C1 segment of cervical spinal cord (tissue), 14 donors: ENCODE data around the gene ADCY10.
"Not testable (repeated sequence)": the region's sequence is repeated elsewhere in the genome, so short reads cannot be mapped to it uniquely, and the experiment has no call there.

Source experiments
- DNase-seq, 14 donors: peaks; one replicate each; lab custom pipeline; 2025; lab: John Stamatoyannopoulos, UW

ADCY10 gene

DNA sequence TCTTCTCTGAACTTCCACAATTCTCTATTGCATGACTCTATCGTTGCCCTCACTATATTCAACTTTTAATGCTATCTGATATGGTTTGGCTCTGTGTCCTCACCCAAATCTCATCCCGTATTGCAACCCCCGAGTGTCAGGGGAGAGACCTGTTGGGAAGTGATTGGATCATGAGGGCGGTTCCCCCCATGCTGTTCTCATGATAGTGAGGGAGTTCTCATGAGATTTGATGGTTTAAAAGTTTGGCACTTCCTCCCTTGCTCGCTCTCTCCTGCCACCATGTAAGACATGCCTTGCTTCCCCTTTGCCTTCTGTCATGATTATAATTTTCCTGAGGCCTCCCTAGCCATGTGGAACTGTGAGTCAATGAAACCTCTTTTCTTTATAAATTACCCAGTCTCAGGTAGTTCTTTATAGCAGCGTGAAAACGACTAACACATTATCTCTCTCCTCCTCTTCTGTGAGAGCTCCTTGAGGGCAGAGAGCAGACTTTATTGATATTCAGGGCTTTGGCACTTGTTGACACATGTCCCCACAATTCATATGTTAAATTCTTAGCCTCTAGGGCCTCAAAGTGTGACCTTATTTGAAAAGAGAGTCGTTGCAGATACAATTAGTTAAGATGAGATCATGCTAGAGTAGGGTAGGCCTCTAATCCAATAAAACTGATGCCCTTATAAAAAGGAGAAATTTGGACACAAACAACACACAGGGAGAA lies 52.1 kb downstream of the ADCY10 start:
- DNase-seq = no peak

DNA sequence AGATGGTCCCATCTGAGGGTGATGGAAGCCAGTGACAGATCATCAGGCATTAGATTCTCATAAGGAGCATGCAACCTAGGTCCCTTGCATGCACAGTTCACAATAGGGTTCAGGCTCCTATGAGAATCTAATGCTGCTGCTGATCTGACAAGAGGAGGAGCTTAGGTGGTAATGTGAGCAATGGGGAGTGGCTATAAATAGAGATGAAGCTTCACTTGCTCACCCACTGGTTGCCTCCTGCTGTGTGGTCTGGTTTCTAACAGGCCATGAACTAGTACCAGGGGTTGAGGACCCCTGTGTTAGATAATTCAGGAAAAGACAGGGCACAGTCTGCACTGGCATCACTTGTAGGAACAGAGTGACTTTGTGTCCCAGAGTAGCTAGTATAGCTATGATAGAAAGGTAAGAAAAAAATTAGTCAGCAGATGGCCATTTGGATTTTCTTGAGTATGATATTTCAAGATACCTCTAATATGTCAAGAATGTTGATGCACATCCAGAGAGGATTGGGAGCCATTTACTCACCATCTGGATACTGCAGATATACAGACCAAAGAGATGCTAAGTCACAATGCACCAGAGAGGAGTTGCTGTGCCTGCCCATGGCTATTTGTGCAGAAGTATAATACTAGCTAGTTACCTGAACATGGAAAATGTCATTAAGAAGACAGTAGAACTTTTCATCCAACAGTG lies 53.6 kb downstream of the ADCY10 start:
- no peak for DNase-seq

DNA sequence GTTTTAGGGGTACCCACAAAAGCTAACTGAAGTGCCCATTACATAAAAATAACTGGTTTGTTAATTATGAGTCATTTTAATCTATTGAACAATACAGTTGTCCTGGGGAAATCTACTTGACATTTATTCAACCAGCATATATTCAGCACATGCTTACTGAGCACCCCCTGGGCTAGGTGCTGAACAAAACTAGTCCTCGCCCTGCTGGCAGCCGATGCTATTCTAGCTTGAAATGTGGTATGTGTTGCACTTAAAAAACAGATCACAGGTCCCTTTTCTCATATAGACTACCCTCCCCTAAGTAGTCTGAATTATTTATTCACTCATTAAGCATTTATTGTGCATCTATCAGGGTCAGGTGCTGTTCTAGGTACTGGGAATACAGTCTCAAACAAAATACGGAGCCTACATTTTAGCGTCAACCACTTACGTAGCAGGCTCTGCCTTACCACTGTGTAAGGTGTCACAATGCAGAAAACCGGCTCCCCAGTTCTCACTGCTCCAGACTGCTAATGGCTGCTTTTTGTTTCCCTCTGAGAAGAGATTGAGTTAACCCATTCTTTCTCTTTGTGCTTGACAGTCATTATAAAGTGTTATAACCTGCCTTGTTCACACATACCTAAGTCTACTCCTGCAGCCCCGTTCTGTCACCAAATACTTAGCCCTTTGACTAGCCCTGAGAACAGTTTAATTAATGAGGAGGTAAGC lies 57.1 kb downstream of the ADCY10 start:
- DNase-seq = no peak

DNA sequence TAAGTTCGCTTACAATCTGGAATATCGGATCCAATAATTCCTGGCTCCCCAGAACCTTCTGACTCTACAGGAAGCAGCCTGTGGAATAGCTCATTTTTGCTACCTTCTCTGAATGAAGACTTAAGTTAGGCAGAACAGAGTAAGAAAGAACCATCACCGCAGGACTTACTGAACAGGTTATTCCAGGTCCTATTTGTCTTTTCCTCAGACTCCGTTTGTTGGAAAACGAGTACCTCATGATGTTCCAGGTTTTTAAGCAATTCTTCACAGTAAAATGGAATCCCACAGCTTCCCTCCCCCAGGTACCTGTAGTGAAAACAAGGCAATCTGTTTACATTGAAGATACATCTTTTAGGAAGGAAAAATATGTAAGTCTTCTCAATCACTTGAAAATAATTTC lies 59.8 kb downstream of the ADCY10 start:
- no peak for DNase-seq

DNA sequence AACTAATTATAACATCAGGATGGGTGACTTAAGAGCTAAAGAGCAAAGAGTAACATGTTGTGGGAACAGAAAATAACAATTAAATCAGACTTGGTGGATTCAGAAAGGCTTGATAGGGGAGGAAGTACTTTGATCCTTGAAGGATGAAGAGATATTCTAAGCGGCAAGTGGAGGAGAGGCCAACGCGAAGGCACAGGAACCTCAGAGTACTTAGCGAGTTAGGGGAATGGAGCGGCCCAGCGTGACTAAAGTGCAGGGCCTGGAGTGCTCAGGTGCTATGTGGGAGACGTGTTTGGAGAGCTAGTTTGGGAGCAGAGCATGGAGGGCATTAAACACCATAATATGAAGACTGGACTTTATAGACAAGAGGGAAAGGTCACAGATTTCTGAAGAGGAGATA lies 64.3 kb downstream of the ADCY10 start:
- no peak for DNase-seq

DNA sequence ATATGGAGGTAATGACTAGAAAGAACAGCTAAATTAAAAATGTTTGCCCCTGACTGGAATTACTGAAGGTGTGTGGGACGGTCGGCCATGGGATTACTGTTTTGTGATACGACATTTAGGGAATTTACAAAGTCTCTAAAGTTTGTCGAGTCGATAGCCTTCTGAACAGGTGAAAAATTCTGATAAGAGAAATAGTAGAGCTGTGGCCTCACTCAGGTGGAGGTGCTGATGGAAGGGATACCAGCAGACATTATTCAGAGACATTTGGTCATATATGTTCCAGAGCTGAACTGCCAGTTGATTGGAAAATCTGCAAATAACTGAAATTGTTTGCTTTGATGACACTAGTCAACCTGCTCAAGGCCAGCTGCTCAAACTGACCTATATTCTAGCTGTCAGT lies 71.1 kb downstream of the ADCY10 start:
- DNase-seq = no peak

DNA sequence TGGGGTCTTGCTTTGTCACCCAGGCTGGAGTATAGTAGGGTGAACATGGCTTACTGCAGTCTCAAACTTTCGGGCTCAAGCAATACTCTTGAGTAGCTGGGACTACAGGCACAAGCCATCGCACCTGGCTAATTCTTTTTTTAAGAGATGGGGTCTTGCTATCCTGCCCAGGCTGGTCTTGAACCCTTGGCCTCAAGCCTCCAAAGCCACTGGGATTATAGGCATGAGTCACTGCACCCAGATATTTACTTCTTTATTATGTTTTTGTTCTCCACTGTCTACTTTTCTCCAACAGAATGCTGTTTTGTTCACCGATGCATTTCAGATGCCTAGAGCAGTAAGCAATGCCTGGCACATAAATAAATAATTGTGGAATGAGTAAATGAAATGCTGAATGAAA lies 72.4 kb downstream of the ADCY10 start:
- DNase-seq = no peak

DNA sequence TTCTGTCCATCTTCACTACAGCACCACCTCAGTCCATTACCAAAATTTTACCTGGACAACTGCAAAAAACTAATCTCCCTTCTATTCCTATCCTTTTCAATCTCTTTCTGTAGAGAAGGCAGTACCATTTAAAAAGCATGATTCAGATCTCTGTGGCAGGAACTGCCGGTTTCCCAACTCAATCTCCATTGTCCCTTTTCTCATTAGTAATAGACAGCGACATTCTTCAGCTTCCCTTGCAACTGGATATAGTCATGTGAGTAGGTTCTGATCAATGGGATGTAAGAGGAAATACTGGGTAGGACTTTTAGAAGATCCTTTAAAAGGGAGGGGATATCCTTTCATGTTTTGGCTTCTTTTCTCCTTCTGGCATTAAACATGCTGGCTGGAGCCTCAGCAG lies 74.9 kb downstream of the ADCY10 start:
- no peak for DNase-seq

DNA sequence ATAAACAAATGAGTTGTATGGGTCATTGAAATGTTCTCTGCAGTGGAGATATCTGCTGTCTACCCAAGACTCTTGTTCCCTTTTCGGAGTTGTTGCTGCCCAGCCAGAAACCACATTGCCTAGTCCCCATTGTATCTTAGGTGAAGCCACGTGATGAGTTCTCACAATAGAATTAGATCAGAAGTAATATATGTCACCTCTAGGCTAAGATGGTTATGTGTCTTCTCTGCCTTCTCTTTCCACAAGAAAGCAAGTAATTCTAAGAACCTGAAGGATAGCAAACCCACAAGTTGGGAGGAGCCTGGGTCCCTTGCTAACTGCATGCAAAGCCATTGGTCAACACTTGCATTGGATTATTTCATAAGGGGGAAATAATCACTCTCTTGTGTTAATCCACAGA lies 76.6 kb downstream of the ADCY10 start:
- no peak for DNase-seq

DNA sequence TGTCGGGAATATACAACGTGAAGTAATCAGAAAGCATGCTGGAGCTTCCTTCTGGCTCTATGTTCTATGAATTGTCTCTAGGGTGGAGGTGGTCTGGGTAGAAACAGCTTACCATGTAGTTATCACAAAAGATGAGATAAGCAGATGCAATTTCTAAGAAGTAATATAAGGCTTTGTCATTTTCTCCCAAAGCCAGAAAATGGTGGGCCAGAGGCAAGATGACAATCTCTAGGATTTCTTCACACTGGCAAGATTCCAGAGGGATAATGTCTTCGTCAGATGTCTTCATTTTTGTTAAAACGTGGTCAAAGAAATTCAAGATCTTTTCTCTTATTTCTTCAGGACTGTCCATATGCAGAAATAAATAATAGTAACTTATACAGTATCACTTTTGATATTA lies 77.7 kb downstream of the ADCY10 start:
- DNase-seq = no peak

DNA sequence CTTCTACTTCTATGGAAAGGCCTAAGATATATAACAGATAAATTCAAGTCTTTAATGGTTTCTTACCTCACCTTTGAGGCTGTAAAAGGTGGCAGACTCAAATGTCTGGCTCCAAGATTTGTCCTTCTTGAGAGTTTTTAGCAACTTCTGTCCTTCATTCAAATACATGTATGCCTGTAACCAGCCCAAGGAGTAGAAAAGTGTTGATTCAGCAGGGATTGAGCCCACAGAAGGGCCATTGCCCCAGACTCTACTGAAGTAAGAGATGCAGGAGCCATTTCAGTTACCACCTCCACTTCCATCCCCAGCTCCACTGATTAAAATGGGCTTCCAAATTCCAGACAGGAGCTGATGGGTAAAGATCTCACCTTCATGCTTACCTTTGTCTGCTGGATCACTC lies 80.0 kb downstream of the ADCY10 start:
- DNase-seq = no peak

DNA sequence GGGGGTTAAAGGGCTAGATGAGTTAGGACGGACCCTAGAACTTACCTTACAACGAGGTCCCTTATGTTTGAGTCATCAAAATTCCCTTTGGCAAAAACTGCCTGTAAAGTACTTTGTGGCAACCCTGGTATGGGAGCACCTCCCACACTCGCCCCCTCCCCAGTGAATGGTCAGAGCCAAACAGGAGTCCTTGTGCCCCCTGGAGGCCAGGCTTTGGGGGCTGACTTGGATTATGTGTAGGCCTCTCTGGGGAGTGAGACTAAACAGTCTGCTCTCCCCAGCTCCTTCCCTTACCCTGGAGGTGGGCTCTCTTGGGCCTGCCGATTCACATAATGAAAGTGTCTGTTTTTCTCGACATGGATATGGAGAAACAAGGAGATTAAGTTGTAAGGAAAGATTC lies 81.2 kb downstream of the ADCY10 start:
- no peak for DNase-seq

DNA sequence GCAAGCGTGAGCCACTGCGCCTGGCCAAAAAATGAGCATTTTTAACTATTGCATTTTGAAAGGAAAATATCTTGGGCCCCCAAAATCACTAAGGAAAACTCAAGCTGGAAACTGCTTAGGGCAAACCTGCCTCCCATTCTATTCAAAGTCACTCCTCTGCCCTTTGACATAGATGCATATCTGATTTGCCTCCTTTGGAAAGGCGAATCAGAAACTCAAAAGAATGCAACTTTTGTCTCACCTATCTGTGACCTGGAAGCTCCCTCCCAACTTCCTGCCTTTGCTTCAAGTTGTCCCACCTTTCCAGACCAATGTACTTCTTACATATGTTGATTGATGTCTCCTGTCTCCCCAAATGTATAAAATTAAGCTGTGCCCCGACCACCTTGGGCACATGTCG lies 83.3 kb downstream of the ADCY10 start:
- DNase-seq = not testable (repeated sequence)

DNA sequence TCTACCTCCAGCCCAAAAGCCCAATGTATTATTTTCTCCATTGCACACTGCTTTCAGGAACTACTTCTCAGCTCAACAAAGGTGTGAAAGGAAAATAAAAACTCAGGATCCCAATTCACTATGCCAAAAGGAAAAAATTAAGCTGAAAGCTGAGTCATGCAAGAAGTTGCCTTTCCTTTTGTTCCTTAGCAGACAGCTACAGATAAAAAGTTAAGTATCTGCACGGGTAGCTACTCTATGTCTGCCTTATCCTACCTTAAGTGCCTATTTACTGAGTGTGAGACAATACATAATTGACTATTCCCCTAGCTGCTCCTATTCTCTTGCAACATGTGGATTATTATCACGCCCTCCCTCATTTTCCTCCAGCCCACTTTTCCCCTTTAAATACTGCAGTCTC lies 84.1 kb downstream of the ADCY10 start:
- DNase-seq = no peak

DNA sequence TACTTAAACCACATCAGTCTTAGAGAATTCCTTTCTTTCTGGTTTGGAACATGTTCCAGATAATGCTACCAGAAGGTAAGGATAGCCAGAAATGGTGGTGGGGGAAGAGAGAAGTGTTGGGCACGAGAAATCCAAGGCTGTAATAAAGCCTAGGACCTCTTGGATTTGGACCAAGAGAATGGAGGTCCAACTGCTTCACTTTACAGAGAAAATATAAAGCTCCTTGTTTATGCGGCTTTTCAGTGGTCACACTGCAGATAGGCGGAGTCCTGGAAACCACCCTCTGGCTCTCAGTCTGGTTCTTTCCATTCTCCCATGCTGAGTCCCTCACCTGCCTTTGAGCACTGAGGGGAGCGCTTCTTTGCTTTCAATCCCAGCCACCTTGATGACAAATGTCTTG lies 87.8 kb downstream of the ADCY10 start:
- no peak for DNase-seq

DNA sequence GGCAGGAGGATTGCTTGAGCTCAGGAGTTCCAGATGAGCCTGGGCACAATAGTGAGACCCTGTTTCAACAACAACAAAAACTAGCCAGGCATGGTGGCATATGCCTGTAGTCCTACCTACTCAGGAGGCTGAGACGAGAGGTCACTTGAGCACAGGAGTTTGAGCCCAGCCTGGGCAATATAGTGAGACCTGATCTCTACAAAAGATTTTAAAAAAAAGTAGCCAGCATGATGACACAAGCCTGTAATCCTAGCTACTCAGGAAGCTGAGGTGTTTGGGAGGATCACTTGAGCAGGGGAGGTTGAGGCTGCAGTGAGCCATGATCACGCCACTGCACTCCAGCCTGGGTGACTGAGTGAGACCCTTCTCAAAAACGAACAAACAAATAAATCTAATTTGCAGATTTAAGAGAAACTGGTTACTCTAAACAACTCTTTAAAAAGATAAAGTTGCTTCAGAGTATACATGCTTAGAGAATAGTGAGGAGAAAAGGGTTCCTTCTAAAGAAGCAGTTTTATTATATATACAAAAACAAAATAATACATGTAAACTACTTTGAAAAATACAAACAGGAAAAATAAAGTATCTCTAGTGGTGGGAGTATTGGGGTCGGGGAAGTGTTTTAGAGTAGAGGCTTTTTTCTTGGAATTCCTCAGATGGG lies 88.4 kb downstream of the ADCY10 start:
- no peak for DNase-seq

DNA sequence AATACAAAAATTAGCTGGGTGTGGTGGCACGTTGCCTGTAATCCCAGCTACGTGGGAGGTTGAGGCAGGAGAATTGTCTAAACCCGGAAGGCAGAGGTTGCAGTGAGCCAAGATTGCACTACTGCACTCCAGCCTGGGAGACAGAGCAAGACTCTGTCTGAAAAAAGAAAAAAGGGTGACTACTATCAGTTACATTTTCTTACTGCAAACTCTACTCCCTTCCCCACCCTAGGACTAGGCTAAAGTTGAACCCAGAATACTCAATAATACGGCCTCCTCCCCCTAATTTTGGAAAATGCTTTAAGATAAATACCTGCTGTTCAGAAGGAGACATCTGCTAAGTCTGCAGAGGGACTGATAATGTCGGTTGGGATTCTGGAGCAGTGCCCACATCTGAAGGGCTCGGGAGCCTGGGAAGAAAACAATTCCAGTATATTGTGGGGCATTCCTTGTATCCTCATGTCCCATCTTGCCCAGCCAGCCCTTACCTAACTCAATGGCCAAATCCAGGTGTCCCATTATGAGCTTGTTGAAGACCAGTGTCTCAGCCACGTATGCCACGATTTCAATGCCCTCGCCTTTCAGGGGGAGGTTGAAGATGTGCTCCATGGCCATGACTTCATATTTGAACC lies 89.7 kb downstream of the ADCY10 start:
- DNase-seq = no peak

DNA sequence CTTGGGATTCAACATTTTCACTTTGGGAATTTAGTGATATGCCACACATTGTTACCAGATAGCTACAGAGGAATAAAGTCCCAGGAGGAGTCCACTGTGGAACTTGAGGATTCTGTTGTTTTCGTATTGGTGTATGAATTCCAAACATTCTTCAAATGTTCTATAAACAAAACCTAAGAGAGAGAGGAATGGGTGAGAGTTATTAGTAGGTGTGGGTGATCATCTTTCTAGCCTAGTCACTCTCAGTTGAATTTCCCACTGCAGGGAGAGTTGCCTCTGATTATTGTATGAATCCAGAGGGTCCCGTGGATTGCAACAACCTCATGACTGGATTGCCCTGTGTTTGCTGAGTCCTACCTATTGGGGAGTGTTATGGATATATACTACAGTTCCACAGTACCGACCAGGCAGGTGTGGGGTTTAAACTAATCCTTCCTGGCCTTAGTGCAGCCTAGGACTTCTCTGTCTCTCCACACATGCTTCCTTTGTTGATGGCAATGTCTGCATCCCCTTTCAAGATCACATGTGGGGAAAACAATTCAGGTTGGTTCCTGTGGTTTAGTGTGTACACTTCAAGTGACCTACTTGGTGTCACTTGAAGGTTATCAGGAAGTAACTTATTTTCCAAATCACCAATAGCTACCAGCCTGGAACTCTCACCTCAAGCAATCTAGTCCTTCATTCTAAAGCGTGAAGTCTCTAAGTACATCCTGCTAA lies 91.8 kb downstream of the ADCY10 start:
- no peak for DNase-seq

DNA sequence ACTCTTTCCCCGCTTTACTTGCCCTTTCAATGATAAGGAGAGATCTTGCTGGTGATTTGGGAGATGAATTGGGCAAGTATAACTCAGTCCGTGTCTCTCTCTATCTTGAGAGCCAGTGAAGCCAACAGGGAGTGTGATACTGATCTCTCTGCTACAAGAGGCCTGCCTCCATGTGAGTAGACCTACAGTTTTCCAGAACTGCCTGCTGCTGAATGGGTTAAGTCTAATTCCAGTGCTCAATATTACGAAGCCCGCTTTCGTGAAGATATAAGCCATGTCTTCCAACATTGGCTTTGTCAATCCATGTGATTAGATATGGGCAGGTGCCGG lies 92.6 kb downstream of the ADCY10 start:
- no peak for DNase-seq

DNA sequence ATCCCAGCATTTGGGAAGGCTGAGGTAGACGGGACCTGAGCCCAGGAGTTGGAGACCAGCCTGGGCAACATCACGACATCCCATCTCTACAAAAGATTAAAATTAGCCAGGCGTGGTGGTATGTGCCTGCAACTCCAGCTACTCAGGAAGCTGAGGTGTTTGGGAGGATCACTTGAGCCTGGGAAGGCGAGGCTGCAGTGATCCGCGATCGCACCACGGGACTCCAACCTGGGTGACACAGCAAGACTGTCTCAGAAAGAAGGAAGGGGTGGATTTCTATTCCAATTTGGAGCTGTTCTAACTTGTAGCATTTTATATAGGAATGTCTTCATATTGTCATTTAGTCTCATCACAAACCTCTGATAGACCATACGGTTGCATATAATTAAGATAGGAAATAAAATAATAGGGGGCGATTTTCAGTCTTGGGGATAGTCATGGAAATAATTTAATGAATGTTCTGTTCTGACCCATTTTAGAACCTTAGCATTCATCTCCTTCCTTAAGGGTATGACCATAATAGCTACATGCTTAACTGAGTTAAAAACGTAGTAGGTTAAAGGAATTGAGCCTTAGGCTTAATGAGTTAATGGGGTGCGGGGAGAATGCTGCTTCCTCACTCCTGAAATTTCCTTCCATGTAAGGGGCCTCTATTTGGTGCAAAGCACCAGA lies 93.1 kb downstream of the ADCY10 start:
- no peak for DNase-seq
